DOHH2 (cell line): Measurements from ENCODE around the gene CIBAR2.

ENCODE experiments used
- H3F3A ChIP-seq: fragments of 200-600 bp; sonication (generic), shearing (Covaris generic); 2 replicates; pipeline ENCODE4 v1.6.0; 2016; ENCODE audit warnings: antibody characterized with exemption, mild to moderate bottlenecking; ENCODE audit not compliant: control insufficient read depth, insufficient read depth
- H3K27ac ChIP-seq: fragments of 200-600 bp; sonication (generic); 2 replicates; pipeline ENCODE4 v1.5.1; 2014; ENCODE audit warnings: low read depth, mild to moderate bottlenecking, low read length, moderate library complexity
- H3K27me3 ChIP-seq: fragments of 200-600 bp; sonication (generic); 2 replicates; pipeline ENCODE4 v1.6.1; 2014; ENCODE audit warnings: mild to moderate bottlenecking, low read length, mixed read lengths; ENCODE audit not compliant: control insufficient read depth
- H3K36me3 ChIP-seq: fragments of 200-600 bp; sonication (generic); 2 replicates; pipeline ENCODE4 v1.6.1; 2014; ENCODE audit warnings: mild to moderate bottlenecking, low read length, moderate library complexity, mixed read lengths; ENCODE audit not compliant: control insufficient read depth
- H3K4me1 ChIP-seq: fragments of 200-600 bp; sonication (generic); 2 replicates; pipeline ENCODE4 v1.6.1; 2014; ENCODE audit warnings: mild to moderate bottlenecking, low read length, mixed read lengths; ENCODE audit not compliant: control insufficient read depth
- H3K4me2 ChIP-seq: fragments of 200-600 bp; sonication (generic); 2 replicates; pipeline ENCODE4 v1.6.0; 2014; ENCODE audit warnings: mild to moderate bottlenecking, low read length, moderate library complexity
- H3K4me3 ChIP-seq: fragments of 200-600 bp; sonication (generic); 2 replicates; pipeline ENCODE4 v1.5.1; 2014; ENCODE audit warnings: mild to moderate bottlenecking, low read length, mixed read lengths
- H3K79me2 ChIP-seq: fragments of 200-600 bp; sonication (generic); 2 replicates; pipeline ENCODE4 v1.6.1; 2014; ENCODE audit warnings: mild to moderate bottlenecking, low read length, mixed read lengths; ENCODE audit not compliant: control insufficient read depth
- H3K9me2 ChIP-seq: fragments of 200-600 bp; sonication (generic); replicated peaks from 2 replicates; pipeline ENCODE4 v1.6.1; 2014; ENCODE audit warnings: mild to moderate bottlenecking, low read length, mixed read lengths; ENCODE audit not compliant: control insufficient read depth
- H3K9me3 ChIP-seq: fragments of 200-600 bp; sonication (generic); 2 replicates; pipeline ENCODE4 v1.6.1; 2014; ENCODE audit warnings: antibody characterized with exemption, low read length, mixed read lengths; ENCODE audit not compliant: control insufficient read depth, insufficient read depth
- H4K20me1 ChIP-seq: fragments of 200-600 bp; sonication (generic); 2 replicates; pipeline ENCODE4 v1.6.0; 2014; ENCODE audit warnings: low read depth, mild to moderate bottlenecking, antibody characterized with exemption, low read length, moderate library complexity; ENCODE audit not compliant: control insufficient read depth, insufficient read depth
- CTCF ChIP-seq: fragments of 200-600 bp; sonication (generic); IDR thresholded peaks from one replicate; pipeline ENCODE4 v1.5.1; 2014; ENCODE audit warnings: antibody characterized with exemption, mild to moderate bottlenecking, low read depth, low read length; ENCODE audit not compliant: poor library complexity, severe bottlenecking
- EZH2phosphoT487 ChIP-seq: fragments of 200-600 bp; sonication (generic); IDR thresholded peaks from 2 replicates; pipeline ENCODE4 v1.6.1; 2017; ENCODE audit warnings: borderline replicate concordance, mild to moderate bottlenecking, antibody characterized with exemption, low read length, moderate library complexity, mixed read lengths

CIBAR2 gene

GRCh38 chr16:85094176-85094805 lies 18.0 kb downstream of the CIBAR2 start:
- no peaks in the 10 kb centered on the region for H3K79me2 ChIP-seq
- H3F3A ChIP-seq = no peaks in the 10 kb centered on the region
- no peaks in the 10 kb centered on the region for H3K9me3 ChIP-seq
- H3K4me1 ChIP-seq = no peaks in the 10 kb centered on the region
- no peak overlapping the region for H3K27ac ChIP-seq
- H3K27me3 ChIP-seq = no peaks in the 10 kb centered on the region
- no peak overlapping the region for H3K4me2 ChIP-seq
- H3K4me3 ChIP-seq = no peak overlapping the region
- H3K36me3 ChIP-seq = no peaks in the 10 kb centered on the region
- H4K20me1 ChIP-seq = no peaks in the 10 kb centered on the region
- no peaks in the 10 kb centered on the region for H3K9me2 ChIP-seq
- TF ChIP-seq EZH2phosphoT487 (no peak), CTCF (no peak)

GRCh38 chr16:85093705-85094104 lies 18.6 kb downstream of the CIBAR2 start:
- H3K4me1 ChIP-seq = no peaks in the 10 kb centered on the region
- no peaks in the 10 kb centered on the region for H3K79me2 ChIP-seq
- no peaks in the 10 kb centered on the region for H3K9me2 ChIP-seq
- H3K4me2 ChIP-seq = no peak overlapping the region
- no peaks in the 10 kb centered on the region for H3K27me3 ChIP-seq
- H3K9me3 ChIP-seq = no peaks in the 10 kb centered on the region
- no peak for TF ChIP-seq EZH2phosphoT487
- no peak for TF ChIP-seq CTCF
- no peak overlapping the region for H3K4me3 ChIP-seq
- H3K27ac ChIP-seq = no peak overlapping the region
- no peaks in the 10 kb centered on the region for H4K20me1 ChIP-seq
- no peaks in the 10 kb centered on the region for H3K36me3 ChIP-seq
- no peaks in the 10 kb centered on the region for H3F3A ChIP-seq

DNA sequence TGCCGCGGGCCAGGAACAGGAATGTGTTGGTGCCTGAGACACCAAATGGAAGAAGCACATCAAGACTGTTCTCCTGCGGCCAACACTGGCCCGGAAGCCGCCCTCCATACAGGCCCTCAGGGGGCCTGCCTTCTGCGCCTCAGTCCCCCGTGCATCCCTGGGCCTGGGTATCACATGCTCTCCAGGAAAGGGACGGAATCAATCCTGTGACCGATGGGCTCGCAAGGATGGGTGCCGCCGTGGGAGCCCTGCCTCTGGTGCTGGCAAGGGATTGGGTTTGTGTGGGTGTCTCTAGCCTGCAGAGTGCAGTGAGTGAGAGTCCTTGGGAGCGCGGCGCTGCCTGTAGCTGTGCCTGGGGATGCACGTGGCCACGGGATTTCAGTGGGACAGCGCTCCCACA lies 19.4 kb downstream of the CIBAR2 start:
- TF ChIP-seq CTCF (no peak), EZH2phosphoT487 (no peak)

More for the DNA sequence above, 19.4 kb downstream of the CIBAR2 start:
- no peak overlapping the region for H3K27ac ChIP-seq
- no peaks in the 10 kb centered on the region for H3K36me3 ChIP-seq
- H3K4me3 ChIP-seq = no peak overlapping the region
- no peaks in the 10 kb centered on the region for H3K9me3 ChIP-seq
- no peak overlapping the region for H3K4me2 ChIP-seq
- H3F3A ChIP-seq = no peaks in the 10 kb centered on the region
- H4K20me1 ChIP-seq = no peaks in the 10 kb centered on the region
- no peaks in the 10 kb centered on the region for H3K9me2 ChIP-seq
- no peaks in the 10 kb centered on the region for H3K27me3 ChIP-seq
- H3K4me1 ChIP-seq = no peaks in the 10 kb centered on the region
- H3K79me2 ChIP-seq = no peaks in the 10 kb centered on the region
